HG03439 (cell line): ENCODE data around the gene ITPK1.

Source experiments
- ATAC-seq: cut with Tn5 transposase; IDR thresholded peaks from one replicate; pipeline ENCODE4 v1.9.1; 2021; ENCODE audit warnings: mild to moderate bottlenecking, moderate library complexity; ENCODE audit not compliant: unreplicated experiment

Gene ITPK1

DNA sequence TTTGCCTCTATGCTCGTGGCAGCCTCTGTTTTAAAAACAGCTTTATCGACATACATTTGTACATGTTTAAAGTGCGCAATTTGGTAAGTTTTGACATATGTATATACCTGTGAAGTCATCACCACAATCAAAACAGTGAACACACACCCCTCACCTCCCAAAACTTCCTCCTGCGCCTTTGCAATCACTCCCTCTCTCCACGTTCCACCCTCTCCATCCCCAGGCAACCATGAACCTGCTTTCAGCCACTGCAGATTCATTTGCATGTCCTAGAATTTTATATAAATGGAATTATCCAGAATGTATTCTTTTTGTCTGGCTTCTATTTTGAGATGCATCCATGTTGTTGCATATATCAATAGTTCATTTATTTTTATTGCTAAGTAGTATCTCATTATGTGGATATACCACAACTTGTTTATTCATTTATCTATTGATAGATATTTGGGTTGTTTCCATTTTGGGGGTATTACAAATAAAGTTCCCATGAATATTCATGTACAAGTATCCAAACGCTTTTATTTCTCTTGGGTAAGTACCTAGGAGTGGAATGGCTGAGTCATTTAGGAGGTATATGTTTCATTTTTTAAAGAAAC is 208.3 kb downstream of the ITPK1 start:
- ATAC-seq: no peak

GRCh38 chr14:92906823-92907222 is 208.9 kb downstream of the ITPK1 start:
- ATAC-seq: no peak

- ATAC-seq: no peak
Observed at GRCh38 chr14:92906420-92906819, 209.3 kb downstream of the ITPK1 start.

GRCh38 chr14:92905667-92906066 is 210.1 kb downstream of the ITPK1 start:
- ATAC-seq: no peak

DNA sequence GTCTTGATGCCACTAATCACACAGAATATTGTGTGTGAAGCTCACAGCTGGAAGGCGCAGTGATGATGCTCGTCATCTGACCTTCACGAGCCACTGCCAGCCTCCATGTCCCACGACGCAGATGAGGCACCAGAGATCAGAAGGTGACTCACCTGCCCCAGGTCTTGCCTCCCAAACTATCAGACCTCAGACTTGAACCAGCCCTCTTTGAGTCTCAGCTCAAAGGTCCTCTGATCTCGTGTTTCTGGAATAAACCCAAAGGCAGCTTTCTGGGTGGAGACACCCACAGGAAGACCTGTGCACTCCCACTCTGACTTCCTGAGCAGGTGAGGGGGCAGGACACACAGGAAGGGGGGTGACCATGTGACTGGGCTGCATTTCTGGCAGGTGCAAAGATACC is 212.4 kb downstream of the ITPK1 start:
- ATAC-seq: no peak

DNA sequence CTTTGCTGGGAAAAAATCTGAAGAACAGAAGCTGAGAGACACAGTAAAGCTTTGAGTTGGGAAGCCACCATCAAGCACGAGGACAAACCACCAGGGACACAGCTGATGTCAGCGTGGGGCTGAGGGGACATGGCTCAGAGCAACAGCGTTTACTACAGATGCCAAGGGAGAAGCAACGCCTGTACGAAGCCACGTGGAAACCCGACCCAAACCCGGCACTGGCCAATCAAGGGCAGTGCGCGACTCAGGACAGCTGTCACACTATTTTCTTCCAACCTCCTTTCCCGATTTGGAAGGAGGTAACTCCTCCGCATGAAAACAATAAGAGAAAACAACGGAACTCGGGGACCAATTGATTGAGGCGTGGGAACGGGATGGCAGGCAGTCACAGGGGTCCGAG is 213.0 kb downstream of the ITPK1 start:
- ATAC-seq: no peak

DNA sequence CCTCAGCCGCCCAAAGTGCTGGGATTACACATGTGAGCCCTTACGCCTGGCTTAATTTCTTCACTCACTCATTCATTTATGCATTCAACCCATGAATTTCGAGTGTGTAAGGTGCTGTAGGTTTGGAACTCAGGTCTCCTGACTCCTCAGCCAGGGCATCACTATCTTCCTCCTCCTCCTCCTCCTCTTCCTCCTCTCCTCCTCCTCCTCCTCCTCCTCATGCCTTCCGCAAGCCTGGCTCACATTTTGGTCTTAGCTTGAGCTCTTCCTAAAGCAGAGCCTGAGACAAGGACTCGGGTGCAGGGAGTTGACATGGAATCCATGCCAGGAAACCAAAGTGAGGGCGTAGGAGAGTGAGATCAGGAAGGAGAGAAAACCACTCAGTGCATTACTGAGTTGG is 213.5 kb downstream of the ITPK1 start:
- ATAC-seq: no peak

GRCh38 chr14:92900660-92901059 is 215.1 kb downstream of the ITPK1 start:
- no peak for ATAC-seq

- ATAC-seq: no peak
Observed at GRCh38 chr14:92898566-92899131, 217.1 kb downstream of the ITPK1 start.

GRCh38 chr14:92897922-92898565 is 217.7 kb downstream of the ITPK1 start:
- ATAC-seq: no peak

DNA sequence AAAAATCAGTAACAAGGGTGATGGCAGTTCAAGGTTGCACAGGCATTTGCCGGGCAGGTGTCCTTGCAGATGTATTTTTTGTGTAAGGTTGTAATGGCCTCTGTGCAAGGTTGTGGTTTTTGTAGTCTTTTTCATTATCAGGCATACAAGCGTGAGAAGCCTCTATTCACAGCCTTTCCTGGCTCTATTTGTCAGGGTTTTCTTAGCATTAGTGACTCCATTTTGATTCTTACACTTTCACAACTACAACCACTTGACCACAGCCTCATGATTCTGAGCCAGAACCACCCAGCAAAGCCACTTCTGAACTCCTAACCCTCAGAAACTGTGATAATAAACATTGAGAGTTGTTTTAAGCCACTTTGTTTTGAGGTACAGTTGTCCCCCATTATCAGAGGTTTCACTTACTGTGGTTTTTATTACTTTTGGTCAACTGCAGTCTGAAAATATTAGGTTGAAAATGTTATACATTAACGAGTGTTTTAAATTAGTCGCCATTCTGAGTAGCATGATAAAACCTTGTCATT is 220.3 kb downstream of the ITPK1 start:
- ATAC-seq: no peak

GRCh38 chr14:92892589-92892988 is 223.1 kb downstream of the ITPK1 start:
- ATAC-seq: no peak

DNA sequence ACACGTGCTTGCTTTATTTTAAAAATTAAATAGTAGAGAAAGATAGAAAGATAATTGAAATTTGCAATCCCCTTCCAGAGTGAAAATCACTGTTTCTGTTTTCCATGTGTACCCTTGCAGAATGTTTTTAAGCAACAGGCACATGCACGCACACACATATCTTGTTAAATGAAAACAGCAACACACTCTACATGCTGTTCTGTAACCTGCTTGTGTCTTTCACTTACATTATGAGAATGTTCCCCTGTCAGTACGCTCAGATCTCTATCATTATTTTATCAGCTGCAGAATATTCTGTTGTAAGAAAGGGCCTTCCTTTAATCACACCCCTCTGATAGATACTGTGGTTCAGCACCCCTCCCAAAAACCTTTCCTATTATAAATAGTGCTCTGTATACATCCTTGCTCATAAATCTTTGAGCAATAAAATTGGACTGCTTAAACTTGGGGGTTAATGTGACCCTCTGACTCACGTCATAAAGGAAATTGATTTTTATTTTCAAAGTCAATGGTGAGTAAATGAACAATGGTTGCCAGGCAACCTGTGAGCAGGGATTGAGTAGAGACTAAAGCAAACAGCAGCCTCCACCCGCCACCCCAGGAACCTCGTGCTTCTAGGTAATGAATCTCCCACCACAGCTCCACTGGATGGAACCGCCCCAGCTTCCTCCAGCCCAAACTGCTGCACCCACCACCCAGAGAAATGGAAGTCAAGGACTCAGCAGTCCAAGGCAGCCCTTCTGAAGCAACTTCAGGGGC is 224.7 kb downstream of the ITPK1 start:
- no peak for ATAC-seq

DNA sequence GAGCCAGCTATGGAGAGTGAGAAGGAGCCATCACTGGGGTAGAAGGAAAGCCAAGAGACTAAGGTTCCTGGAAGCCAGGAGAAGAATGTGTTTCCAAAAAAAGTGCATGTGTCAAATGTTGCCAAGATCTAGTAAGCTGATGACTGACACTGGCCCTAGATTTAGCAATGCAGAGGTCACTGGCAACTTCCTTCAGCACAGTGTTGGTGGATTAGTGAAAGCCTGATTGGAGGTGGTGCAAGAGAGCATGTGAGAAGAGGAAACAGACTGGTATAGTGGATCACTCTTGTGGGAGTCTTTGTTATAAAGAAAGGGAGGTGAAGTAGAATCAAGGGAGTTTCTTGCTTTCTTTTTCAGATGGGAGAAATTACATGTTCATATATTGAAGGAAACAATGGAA is 226.8 kb downstream of the ITPK1 start:
- no peak for ATAC-seq

- ATAC-seq: no peak
Observed at GRCh38 chr14:92887157-92887556, 228.6 kb downstream of the ITPK1 start.
